ENCODE measurements around the gene PPL.

GRCh38 chr16:4837733-4838501, 99.0 kb downstream of the PPL start:
- TF ChIP-seq CTCF (IDR thresholded peaks at IDR 0.05; ENCODE audit: low read length) (no peak), EZH2 (IDR thresholded peaks at IDR 0.05; ENCODE audit: borderline replicate concordance, low read length) (no peak)

Measured in OCI-LY1 (cell line).